Right lobe of liver (tissue), 4 donors: ENCODE data around the gene LHX2.

Experiments used
- POLR2A ChIP-seq: fragments of 450-650 bp; IDR thresholded peaks from one replicate; pipeline ENCODE4 v1.6.1; 2017; ENCODE audit warnings: antibody characterized with exemption, mild to moderate bottlenecking
- TF ChIP-seq, protein P1 (sequence below), 4 donors: fragments of 200-600 bp in 3 of 4; fragments of 450-650 bp in 1 of 4; IDR thresholded peaks; one replicate each; pipeline versions ENCODE4 v1.5.1 to v1.8.0; 2016 to 2022; ENCODE audit warnings: antibody characterized with exemption in 4 of 4, mild to moderate bottlenecking in 2 of 4
- donor health status: DM: no; HTN: no; CAD: no.
- donor health status: DM: no; HTN: no; CAD: no.
- donor health status: DM: no; HTN: yes; CAD: no.

DNA sequence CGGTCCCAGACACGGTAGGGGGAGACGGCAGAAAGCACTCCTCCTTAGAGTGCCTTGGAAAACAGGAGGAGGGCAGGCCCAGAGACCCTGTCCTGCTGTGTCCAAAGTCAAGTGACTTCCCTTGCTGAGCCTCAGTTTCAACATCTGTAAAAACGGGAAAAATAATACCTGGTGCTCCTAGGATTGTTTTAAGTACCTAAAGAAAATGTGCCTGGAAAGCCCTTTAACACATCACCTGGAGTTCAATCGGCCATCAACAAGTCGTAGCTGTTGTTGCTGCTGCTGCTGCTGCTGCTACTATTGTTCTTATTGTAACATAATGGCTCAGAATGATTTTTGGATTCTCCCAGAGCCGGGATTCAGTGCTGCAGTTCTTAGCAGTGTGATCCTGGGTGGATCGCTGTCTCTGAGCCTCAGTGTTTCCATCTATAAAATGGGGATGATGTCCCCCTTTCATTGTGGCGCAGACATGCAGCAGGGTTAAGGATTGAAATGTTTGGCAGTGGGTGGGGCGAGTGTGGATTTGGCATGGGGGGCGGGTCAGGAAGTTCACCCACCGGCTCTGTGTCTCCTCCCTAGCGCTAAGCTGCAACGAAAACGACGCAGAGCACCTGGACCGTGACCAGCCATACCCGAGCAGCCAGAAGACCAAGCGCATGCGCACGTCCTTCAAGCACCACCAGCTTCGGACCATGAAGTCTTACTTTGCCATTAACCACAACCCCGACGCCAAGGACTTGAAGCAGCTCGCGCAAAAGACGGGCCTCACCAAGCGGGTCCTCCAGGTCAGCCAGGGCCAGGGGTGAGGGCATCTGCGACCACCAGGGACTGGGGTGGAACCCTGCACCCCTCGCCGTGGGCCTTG lies 9.2 kb downstream of the LHX2 start:
- TF ChIP-seq, protein P1, sequence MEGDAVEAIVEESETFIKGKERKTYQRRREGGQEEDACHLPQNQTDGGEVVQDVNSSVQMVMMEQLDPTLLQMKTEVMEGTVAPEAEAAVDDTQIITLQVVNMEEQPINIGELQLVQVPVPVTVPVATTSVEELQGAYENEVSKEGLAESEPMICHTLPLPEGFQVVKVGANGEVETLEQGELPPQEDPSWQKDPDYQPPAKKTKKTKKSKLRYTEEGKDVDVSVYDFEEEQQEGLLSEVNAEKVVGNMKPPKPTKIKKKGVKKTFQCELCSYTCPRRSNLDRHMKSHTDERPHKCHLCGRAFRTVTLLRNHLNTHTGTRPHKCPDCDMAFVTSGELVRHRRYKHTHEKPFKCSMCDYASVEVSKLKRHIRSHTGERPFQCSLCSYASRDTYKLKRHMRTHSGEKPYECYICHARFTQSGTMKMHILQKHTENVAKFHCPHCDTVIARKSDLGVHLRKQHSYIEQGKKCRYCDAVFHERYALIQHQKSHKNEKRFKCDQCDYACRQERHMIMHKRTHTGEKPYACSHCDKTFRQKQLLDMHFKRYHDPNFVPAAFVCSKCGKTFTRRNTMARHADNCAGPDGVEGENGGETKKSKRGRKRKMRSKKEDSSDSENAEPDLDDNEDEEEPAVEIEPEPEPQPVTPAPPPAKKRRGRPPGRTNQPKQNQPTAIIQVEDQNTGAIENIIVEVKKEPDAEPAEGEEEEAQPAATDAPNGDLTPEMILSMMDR (IDR thresholded peaks at IDR 0.05), result no peak
- no peak for TF ChIP-seq POLR2A
